B cell (primary cell): ENCODE measurements around the gene SLC13A2.

Experiments
- EZH2 ChIP-seq: IDR thresholded peaks from 2 replicates; pipeline ENCODE4 v1.6.1; 2012; ENCODE audit warnings: borderline replicate concordance, low read depth, mild to moderate bottlenecking, moderate library complexity, low read length; ENCODE audit not compliant: insufficient read depth, poor library complexity, severe bottlenecking
- TF ChIP-seq, protein P1 (sequence below): fragments of 200-600 bp; IDR thresholded peaks from one replicate; pipeline ENCODE4 v1.8.0; 2022; ENCODE audit warnings: antibody characterized with exemption, mild to moderate bottlenecking

DNA sequence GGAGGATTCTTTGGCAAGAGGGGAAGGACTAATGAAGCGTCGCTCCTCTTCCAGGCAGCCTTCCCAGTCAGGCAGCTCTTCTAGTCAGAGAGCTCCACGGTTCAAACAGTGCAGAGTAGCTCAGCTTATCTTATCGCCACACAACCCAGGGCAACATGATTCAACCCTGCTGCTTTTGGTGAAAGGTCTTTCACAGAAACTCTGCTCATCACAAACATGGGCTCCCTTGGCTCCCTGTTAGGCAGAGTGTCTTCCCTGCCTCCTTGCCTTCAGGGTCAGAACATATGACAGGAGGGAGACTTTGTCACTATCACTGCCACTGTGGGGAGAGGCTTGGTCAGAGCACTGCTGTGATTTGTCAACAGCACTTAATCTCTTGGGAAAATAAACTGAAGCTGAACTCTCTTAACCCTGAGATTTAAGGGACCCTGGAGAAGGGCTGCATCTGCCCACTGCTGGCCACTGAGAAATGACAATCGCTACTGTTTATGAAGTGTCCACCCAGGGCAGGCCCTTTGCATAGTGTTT lies 6.9 kb upstream of the SLC13A2 start:
- TF ChIP-seq, protein P1, sequence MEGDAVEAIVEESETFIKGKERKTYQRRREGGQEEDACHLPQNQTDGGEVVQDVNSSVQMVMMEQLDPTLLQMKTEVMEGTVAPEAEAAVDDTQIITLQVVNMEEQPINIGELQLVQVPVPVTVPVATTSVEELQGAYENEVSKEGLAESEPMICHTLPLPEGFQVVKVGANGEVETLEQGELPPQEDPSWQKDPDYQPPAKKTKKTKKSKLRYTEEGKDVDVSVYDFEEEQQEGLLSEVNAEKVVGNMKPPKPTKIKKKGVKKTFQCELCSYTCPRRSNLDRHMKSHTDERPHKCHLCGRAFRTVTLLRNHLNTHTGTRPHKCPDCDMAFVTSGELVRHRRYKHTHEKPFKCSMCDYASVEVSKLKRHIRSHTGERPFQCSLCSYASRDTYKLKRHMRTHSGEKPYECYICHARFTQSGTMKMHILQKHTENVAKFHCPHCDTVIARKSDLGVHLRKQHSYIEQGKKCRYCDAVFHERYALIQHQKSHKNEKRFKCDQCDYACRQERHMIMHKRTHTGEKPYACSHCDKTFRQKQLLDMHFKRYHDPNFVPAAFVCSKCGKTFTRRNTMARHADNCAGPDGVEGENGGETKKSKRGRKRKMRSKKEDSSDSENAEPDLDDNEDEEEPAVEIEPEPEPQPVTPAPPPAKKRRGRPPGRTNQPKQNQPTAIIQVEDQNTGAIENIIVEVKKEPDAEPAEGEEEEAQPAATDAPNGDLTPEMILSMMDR = no peak
- no peak for TF ChIP-seq EZH2
